Esophagus muscularis mucosa (tissue), 3 donors: ENCODE results near the gene BORCS6.

Experiments
- POLR2A ChIP-seq: fragments of 450-650 bp; IDR thresholded peaks from one replicate; pipeline ENCODE4 v1.6.1; 2017; ENCODE audit warnings: antibody characterized with exemption, moderate library complexity, mild to moderate bottlenecking, low read depth
- POLR2AphosphoS5 ChIP-seq, 2 donors: sonication (generic); formaldehyde crosslinking; IDR thresholded peaks; one replicate each; pipeline ENCODE4 v1.6.1; 2017; ENCODE audit warnings: antibody characterized with exemption in 2 of 2
- TF ChIP-seq, protein P1 (sequence below), 3 experiments: fragments of 200-600 bp in 2 of 3; fragments of 450-650 bp in 1 of 3; sonication (generic) in 2 of 3; IDR thresholded peaks; one replicate each; pipeline ENCODE4 v1.5.1; 2017 to 2019; ENCODE audit warnings: antibody characterized with exemption in 3 of 3, mild to moderate bottlenecking in 2 of 3, moderate library complexity in 1 of 3

DNA sequence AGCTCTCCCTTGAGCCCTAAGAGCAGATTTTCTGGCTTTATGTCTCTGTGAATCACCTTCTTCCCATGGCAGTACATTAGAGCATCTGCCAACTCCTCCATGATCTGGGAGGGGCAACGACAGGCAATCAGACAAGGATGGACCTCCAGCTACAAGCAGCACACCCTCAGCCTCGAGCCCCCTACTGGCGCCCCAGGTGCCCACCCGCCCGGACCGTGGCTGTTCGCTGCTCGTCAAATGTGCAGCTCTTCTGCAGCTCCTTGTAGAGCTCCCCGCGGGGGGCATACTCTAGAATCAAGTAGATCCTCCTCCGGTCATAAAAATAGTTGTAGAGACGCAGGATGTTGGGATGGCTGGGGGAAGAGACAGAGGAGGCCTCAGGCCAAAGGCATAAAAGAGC, 16.6 kb upstream of the BORCS6 start:
- TF ChIP-seq, protein P1, sequence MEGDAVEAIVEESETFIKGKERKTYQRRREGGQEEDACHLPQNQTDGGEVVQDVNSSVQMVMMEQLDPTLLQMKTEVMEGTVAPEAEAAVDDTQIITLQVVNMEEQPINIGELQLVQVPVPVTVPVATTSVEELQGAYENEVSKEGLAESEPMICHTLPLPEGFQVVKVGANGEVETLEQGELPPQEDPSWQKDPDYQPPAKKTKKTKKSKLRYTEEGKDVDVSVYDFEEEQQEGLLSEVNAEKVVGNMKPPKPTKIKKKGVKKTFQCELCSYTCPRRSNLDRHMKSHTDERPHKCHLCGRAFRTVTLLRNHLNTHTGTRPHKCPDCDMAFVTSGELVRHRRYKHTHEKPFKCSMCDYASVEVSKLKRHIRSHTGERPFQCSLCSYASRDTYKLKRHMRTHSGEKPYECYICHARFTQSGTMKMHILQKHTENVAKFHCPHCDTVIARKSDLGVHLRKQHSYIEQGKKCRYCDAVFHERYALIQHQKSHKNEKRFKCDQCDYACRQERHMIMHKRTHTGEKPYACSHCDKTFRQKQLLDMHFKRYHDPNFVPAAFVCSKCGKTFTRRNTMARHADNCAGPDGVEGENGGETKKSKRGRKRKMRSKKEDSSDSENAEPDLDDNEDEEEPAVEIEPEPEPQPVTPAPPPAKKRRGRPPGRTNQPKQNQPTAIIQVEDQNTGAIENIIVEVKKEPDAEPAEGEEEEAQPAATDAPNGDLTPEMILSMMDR (IDR thresholded peaks at IDR 0.05) = no peak
- TF ChIP-seq POLR2AphosphoS5 (IDR thresholded peaks at IDR 0.05) (no peak), POLR2A (no peak)
